Activated naive CD8-positive, alpha-beta T cell treated with anti-CD3 and anti-CD28 coated beads for 36 hours (primary cell): ENCODE measurements around the gene SMAD6. TPM values are rescaled to one million over a fixed set of nuclear protein-coding genes. Genes with fewer than 3 reads are reported as not detected.
"Not testable (repeated sequence)": the region's sequence is repeated elsewhere in the genome, so short reads cannot be mapped to it uniquely, and the experiment has no call there.

Source experiments
- DNase-seq: peaks from one replicate; pipeline ENCODE4 v3.0.0; 2021
- H3K27ac Mint-ChIP-seq: one replicate; pipeline ENCODE4 v1.8.0; 2022; ENCODE audit warnings: mild to moderate bottlenecking, moderate library complexity, mixed read lengths
- H3K27me3 Mint-ChIP-seq: one replicate; pipeline ENCODE4 v1.8.0; 2022; ENCODE audit warnings: mild to moderate bottlenecking, mixed read lengths
- H3K36me3 Mint-ChIP-seq: one replicate; pipeline ENCODE4 v1.8.0; 2021; ENCODE audit warnings: mild to moderate bottlenecking, mixed read lengths
- H3K4me1 Mint-ChIP-seq: one replicate; pipeline ENCODE4 v1.8.0; 2021; ENCODE audit warnings: mixed read lengths
- H3K4me3 Mint-ChIP-seq: one replicate; pipeline ENCODE4 v1.8.0; 2022; ENCODE audit warnings: mild to moderate bottlenecking, moderate library complexity, mixed read lengths
- H3K9me3 Mint-ChIP-seq: one replicate; pipeline ENCODE4 v1.8.0; 2022; ENCODE audit warnings: mixed read lengths
- total RNA-seq, 2 experiments: library from RNA; stranded (reverse); gene quantifications; one replicate each; pipeline ENCODE4 v1.2.3, GENCODE V29; 2021

The SMAD6 gene
- total RNA-seq, 2 experiments from 2014 or later = 0.04 to 0.10 TPM

DNA sequence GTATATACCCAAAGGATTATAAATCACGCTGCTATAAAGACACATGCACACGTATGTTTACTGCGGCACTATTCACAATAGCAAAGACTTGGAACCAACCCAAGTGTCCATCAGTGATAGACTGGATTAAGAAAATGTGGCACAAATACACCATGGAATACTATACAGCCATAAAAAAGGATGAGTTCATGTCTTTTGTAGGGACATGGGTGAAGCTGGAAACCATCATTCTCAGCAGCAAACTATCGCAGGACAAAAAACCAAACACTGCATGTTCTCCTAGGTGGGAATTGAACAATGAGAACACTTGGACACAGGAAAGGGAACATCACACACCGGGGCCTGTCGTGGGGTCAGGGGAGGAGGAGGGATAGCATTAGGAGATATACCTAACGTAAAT, 11.1 kb upstream of the SMAD6 start:
- H3K4me1 Mint-ChIP-seq = peaks cover 12% of the 10 kb centered on the region
- H3K27ac Mint-ChIP-seq, H3K4me3 Mint-ChIP-seq, DNase-seq, H3K9me3 Mint-ChIP-seq, H3K27me3 Mint-ChIP-seq, H3K36me3 Mint-ChIP-seq: not testable (repeated sequence)

DNA sequence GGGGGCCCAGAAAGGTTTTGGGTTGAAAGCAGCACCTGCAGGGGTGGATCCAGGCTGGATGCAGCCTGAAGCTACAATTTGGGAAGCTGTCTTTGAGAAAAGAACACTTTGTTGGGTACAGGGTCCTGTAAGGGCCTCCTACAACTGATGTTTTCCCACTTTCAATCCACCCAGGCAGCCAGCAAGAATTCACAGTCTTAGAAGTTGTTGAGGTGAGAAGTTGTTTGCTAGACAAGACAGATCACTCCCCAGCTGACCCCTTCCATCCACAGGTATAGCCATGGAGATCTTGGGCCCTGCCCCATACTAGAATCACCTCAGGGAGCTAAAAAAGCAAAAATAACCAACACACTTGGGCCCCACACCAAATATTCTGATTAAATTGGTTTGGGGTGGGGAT, 10.3 kb upstream of the SMAD6 start:
- no peak overlapping the region for H3K4me3 Mint-ChIP-seq
- H3K36me3 Mint-ChIP-seq = no peaks in the 10 kb centered on the region
- DNase-seq = no peak
- no peaks in the 10 kb centered on the region for H3K9me3 Mint-ChIP-seq
- H3K27me3 Mint-ChIP-seq = no peaks in the 10 kb centered on the region
- H3K27ac Mint-ChIP-seq = no peak overlapping the region
- peaks cover 12% of the 10 kb centered on the region for H3K4me1 Mint-ChIP-seq

DNA sequence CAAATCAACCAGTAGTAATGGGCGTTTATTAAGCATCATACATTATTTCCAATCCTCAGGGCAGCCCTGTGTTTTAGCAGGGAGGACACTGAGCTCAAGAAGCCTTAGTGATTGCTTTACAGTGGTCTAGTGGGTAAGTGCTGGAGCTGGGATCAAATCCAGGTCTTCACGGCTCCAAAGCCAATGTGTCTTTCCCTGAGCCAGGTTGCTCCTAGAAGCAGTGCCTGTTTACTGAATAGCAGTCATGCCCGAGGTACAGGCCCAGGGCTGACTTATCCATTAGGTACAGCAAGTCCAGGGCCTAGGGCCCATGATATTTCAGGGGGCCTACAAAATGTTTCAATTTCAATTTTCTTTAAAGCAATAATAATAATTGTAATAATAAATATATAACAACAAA, 9.6 kb upstream of the SMAD6 start:
- no peak overlapping the region for H3K4me3 Mint-ChIP-seq
- no peaks in the 10 kb centered on the region for H3K36me3 Mint-ChIP-seq

DNA sequence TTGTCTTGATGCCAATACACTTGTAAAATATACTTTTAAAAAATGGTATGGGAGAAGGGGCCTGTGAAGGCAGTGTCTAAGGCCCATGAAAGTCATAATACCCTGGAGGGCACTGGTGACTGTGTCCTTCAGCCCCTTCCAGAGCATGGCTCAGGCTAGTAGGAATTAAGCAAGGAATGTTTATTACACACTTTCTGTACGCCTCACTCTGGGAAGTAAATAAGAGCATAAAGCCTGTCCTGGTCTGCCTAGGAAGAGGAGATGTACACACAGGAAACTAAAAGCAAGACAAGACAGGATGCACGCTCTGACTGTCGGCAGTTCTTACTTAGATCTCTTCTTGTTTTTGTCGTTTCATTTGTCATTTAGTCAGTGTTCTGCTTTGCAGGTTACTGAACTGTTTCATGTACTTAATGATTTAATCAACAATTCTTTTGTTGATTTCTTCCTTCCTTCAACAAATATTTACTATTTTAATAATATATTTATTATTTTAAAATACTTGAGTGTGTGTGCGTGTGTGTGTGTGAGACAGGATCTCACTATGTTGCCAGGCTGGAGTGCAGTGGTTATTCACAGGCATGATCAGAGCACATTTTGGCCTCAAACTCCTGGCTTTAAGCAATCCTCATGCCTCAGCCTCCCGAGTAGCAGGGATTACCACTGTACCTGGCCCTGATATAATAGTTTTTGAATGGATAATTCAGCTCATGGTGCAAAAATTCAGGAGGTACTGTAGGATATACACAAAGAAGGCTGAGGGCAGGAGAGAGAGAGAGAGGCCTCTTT, 9.0 kb upstream of the SMAD6 start:
- no peaks in the 10 kb centered on the region for H3K27me3 Mint-ChIP-seq
- peaks cover 12% of the 10 kb centered on the region for H3K4me1 Mint-ChIP-seq
- H3K36me3 Mint-ChIP-seq = no peaks in the 10 kb centered on the region
- H3K27ac Mint-ChIP-seq = peak overlapping the region; percentile 82
- no peaks in the 10 kb centered on the region for H3K9me3 Mint-ChIP-seq
- DNase-seq = no peak
- H3K4me3 Mint-ChIP-seq = no peak overlapping the region

More for the DNA sequence above, 9.6 kb upstream of the SMAD6 start:
- no peak for DNase-seq
- Mint-ChIP-seq H3K27ac (no peak overlapping the region), H3K27me3 (no peaks in the 10 kb centered on the region), H3K9me3 (no peaks in the 10 kb centered on the region), H3K4me1 (peaks cover 12% of the 10 kb centered on the region)

DNA sequence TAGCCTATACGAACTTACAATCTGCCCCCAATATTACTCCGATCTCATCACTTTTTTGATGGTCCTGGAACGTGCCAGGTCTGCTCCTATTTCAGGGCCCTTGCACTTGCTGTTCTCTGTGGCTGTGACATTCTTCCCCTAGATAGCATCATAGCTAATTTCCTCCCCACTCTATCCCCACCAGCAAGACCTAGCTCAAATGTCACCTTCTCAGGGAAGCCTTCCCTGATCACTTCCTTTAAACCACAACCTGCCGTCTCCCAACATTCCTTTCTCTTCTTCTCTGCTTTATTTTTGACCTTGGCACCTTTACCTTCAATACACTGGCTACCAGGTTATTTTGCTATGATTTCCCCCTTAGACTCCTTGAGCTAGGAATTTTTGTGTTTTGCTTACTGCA, 5.3 kb upstream of the SMAD6 start:
- Mint-ChIP-seq H3K4me3 (no peak overlapping the region), H3K27me3 (no peaks in the 10 kb centered on the region), H3K4me1 (peaks cover 20% of the 10 kb centered on the region), H3K27ac (no peak overlapping the region), H3K36me3 (no peaks in the 10 kb centered on the region), H3K9me3 (no peaks in the 10 kb centered on the region)
- no peak for DNase-seq

DNA sequence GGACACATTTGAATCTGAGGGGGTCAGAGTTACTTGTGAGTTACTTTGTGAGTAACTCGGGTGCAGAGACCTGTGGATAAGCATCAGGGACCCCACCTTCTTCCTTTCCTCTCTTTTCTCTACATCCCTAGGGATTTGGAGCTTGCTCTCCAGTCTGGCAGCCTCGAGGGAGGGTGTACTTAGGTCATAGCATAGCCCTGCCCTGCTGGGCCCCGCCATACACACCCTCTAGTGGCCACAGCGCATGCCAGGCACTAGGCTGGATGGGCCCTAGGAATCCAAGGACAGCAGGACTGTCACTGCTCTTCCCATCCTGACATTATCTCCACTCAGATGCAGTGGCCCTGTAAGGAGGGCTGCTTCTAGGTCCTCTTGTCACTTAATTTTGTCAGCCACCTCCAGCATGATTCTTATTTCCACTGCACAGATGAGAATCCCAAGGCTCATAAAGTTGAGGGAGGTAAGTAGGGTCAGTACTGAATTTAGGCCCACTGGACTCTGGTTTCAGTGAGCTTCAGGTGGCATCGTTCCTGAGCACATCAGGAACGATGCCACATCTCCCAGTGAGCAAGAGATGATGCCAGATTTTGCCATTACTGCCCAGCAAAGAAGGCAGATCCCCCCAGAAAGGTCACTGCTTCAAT, 3.6 kb upstream of the SMAD6 start:
- H3K4me3 Mint-ChIP-seq = no peak overlapping the region
- DNase-seq = peak; percentile 14

DNA sequence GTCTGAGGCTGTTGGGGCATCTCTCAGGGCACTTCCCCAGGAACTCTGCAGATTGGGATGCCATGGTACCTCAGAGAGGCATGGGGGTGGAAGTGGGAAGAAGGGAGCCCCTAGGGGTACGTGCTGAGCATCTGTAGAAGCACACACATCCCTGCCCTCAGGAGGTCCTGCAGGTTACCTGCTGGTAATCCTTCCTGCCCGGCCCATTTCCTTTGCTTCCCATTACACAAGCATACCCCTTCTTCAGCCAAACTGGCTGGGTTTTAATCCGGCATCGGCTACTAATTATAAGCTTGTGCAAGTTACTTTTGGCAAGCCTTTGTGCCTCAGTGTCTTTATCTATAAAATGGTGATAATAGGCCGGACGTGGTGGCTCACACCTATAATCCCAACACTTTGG, 3.1 kb upstream of the SMAD6 start:
- H3K4me3 Mint-ChIP-seq = no peak overlapping the region
- H3K27me3 Mint-ChIP-seq = peaks cover 9% of the 10 kb centered on the region
- peaks cover 18% of the 10 kb centered on the region for H3K4me1 Mint-ChIP-seq
- DNase-seq = no peak
- H3K27ac Mint-ChIP-seq = no peak overlapping the region
- no peaks in the 10 kb centered on the region for H3K36me3 Mint-ChIP-seq
- H3K9me3 Mint-ChIP-seq = no peaks in the 10 kb centered on the region

More for the DNA sequence above, 3.6 kb upstream of the SMAD6 start:
- H3K27ac Mint-ChIP-seq = no peak overlapping the region
- H3K9me3 Mint-ChIP-seq = no peaks in the 10 kb centered on the region
- peaks cover 9% of the 10 kb centered on the region for H3K27me3 Mint-ChIP-seq
- peaks cover 18% of the 10 kb centered on the region for H3K4me1 Mint-ChIP-seq
- no peaks in the 10 kb centered on the region for H3K36me3 Mint-ChIP-seq

DNA sequence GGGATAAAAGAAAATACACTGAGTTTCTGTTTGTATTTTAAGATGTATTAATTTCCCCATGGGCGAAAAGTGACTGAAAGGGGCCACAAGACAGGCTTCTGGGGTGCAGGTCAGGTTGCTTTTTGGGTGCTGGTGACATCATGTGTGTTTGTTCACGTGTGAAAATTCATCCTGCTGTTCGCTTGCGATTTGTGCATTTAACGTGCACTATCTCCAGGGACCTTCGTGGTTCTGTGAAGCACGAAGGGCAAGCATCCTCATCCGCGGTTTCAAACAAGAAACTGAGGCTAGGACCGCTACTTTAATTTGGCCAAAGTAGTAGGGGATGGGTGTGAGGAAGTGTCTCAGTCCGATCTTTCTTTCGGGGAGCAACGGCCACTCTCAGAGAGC, 1.6 kb upstream of the SMAD6 start:
- no peak for DNase-seq
- Mint-ChIP-seq H3K27me3 (peaks cover 23% of the 10 kb centered on the region), H3K4me1 (peaks cover 16% of the 10 kb centered on the region)

DNA sequence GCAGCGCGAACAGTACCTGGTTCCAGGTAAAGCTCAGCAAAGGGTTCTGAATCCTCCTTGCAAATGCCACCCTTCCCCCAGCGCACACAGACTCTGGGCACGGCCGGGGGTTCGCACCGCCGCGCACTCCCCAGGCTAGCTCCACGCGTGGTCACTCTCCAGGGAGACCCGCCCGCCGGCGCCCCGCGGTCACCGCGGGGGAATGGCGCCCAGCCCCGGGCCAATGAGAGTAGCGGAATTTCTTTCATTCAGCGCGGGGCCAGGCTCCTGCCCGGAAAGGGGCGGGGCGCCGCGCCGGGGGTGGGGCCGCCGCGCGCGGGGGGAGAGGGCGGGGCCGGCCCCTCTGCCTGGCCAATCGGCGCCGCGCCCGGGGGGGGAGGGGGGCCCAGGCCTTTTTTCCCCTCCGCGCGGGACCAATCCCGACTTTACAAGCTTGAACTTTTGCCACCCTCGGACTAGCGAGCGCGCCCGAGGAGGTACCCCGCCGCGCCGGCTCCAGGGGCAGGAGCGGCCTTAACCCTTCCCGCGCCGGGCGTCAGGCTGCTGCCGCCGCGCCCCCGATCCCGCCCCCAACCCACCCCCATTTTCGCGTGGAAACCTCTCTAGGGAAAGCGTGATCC, 1.1 kb upstream of the SMAD6 start:
- peak; percentile 90 for DNase-seq
- Mint-ChIP-seq H3K4me3 (peak overlapping the region; percentile 84), H3K4me1 (peaks cover 16% of the 10 kb centered on the region), H3K27me3 (peaks cover 28% of the 10 kb centered on the region), H3K9me3 (no peaks in the 10 kb centered on the region), H3K27ac (peak overlapping the region; percentile 34), H3K36me3 (no peaks in the 10 kb centered on the region)

More for the DNA sequence above, 1.6 kb upstream of the SMAD6 start:
- Mint-ChIP-seq H3K4me3 (peak overlapping the region; percentile 79), H3K36me3 (no peaks in the 10 kb centered on the region), H3K9me3 (no peaks in the 10 kb centered on the region), H3K27ac (peak overlapping the region; percentile 34)

DNA sequence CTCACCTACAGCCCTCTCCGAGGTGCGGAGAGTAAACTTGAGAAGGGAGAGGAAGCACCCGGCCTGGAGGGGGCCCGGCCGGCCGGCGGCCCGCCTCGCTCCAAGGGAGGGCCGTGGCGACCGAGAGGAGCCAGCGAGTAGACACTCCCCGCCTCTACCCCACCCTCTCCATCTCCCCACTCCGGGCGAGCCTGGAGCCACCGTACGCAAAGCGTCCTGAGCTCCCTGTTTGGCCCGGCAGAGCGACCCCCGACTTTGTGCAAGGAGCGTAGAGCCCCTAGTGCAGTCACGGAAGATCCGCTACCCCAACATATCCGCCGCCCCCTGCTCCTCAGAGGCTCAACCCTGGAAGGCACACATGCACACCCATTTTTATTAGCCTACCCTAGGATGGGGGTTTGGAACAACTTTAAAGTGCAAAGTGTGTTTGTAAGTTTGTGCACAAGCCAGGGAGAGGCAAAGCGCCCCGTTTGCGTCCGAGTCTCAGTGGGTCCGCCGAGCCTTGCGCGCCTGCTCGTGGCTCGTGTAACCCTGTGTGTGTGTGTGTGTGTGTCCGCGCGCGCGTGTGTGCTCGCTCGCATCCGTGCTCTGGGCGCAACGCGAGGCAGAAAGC, 508 bp upstream of the SMAD6 start:
- Mint-ChIP-seq H3K9me3 (no peaks in the 10 kb centered on the region), H3K4me3 (peak overlapping the region; percentile 84), H3K4me1 (peaks cover 16% of the 10 kb centered on the region), H3K27me3 (peaks cover 28% of the 10 kb centered on the region), H3K36me3 (no peaks in the 10 kb centered on the region), H3K27ac (peak overlapping the region; percentile 16)
- peak; percentile 42 for DNase-seq

DNA sequence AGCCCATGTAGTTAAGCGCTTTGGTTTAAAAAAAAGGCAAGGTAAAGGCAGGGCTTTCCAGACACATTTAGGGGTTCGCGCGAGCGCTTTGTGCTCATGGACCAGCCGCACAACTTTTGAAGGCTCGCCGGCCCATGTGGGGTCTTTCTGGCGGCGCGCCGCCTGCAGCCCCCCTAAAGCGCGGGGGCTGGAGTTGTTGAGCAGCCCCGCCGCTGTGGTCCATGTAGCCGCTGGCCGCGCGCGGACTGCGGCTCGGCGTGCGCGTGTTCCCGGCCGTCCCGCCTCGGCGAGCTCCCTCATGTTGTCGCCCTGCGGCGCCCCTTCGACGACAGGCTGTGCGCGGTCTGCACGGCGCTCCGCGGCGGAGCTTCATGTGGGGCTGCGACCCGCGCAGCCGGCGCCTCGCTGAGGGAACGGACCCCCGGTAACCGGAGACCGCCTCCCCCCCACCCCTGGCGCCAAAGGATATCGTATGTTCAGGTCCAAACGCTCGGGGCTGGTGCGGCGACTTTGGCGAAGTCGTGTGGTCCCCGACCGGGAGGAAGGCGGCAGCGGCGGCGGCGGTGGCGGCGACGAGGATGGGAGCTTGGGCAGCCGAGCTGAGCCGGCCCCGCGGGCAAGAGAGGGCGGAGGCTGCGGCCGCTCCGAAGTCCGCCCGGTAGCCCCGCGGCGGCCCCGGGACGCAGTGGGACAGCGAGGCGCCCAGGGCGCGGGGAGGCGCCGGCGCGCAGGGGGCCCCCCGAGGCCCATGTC, 927 bp downstream of the SMAD6 start:
- peak; percentile 23 for DNase-seq
- H3K27me3 Mint-ChIP-seq = peaks cover 28% of the 10 kb centered on the region
- H3K36me3 Mint-ChIP-seq = no peaks in the 10 kb centered on the region
- H3K9me3 Mint-ChIP-seq = no peaks in the 10 kb centered on the region
- peak overlapping the region; percentile 80 for H3K4me3 Mint-ChIP-seq
- H3K4me1 Mint-ChIP-seq = peaks cover 16% of the 10 kb centered on the region
- no peak overlapping the region for H3K27ac Mint-ChIP-seq

DNA sequence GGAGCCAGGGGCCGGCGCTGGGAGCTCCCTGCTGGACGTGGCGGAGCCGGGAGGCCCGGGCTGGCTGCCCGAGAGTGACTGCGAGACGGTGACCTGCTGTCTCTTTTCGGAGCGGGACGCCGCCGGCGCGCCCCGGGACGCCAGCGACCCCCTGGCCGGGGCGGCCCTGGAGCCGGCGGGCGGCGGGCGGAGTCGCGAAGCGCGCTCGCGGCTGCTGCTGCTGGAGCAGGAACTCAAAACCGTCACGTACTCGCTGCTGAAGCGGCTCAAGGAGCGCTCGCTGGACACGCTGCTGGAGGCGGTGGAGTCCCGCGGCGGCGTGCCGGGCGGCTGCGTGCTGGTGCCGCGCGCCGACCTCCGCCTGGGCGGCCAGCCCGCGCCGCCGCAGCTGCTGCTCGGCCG, 1.5 kb downstream of the SMAD6 start:
- no peaks in the 10 kb centered on the region for H3K9me3 Mint-ChIP-seq
- H3K27ac Mint-ChIP-seq = no peak overlapping the region
- no peaks in the 10 kb centered on the region for H3K36me3 Mint-ChIP-seq
- H3K4me1 Mint-ChIP-seq = peaks cover 16% of the 10 kb centered on the region
- no peak overlapping the region for H3K4me3 Mint-ChIP-seq
- H3K27me3 Mint-ChIP-seq = peaks cover 28% of the 10 kb centered on the region
- DNase-seq = peak; percentile 20

DNA sequence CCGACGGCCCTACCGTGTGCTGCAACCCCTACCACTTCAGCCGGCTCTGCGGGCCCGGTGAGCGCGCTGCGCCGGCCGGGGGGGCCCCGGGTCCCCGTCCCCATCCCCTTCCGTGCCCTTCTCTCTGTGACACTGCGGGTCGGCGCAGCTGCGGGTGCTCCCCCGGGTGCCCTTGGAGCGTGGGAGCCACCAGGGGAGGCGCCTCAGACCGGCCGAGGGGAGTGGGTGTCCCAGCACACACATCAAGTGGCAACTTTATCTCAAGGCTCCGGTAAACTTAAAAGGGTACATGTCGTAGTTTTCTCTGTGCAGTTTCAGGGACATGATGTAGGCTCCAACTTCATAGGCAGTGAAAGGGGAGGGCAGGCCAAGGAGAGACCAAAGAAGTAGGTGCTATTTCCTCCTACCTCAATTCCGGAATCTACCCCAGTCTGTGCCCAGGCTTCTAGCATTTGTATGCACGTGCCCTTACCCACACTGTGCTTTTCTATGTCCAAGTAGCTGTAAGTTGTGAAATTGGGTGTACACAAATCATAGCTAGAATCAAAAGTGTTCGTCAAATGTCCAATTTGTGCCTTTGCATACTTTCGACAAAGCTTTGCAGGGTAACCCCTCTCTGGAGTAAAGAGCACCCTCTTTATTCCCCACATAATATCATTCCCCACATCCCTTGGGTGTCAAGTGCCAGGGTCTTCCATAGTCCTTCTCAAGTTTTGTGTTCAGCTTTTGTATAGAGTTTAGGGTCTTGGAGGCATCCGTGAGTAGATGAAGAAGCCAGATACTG, 2.2 kb downstream of the SMAD6 start:
- Mint-ChIP-seq H3K27me3 (peaks cover 28% of the 10 kb centered on the region), H3K9me3 (no peaks in the 10 kb centered on the region), H3K36me3 (no peaks in the 10 kb centered on the region), H3K27ac (no peak overlapping the region), H3K4me3 (peak overlapping the region; percentile 60), H3K4me1 (peaks cover 16% of the 10 kb centered on the region)
- DNase-seq = peak; percentile 4

DNA sequence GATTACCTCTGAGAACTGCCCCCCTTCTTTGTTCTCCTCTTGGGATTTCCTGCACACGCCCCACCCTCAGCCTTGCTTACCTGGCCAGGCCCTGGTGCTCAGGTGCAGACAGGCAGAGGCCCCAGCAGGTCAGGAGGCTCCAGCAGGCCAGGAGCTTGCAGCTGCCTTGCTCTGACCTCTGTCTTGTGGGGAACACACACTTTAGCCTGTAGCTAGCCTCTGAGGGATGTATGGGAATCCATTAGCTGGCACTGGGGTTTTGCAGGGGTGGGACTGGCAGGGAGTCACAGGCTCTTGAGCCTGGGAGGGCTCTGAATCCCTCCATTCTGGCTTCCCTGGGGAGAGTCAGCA, 2.7 kb downstream of the SMAD6 start:
- no peak for DNase-seq
- H3K4me3 Mint-ChIP-seq = no peak overlapping the region
- H3K4me1 Mint-ChIP-seq = peaks cover 16% of the 10 kb centered on the region
- H3K36me3 Mint-ChIP-seq = no peaks in the 10 kb centered on the region
- no peak overlapping the region for H3K27ac Mint-ChIP-seq
- H3K9me3 Mint-ChIP-seq = no peaks in the 10 kb centered on the region
- peaks cover 28% of the 10 kb centered on the region for H3K27me3 Mint-ChIP-seq
